DMS153 (cell line): ENCODE results near the gene ABI1.

ENCODE experiments used
- DNase-seq: peaks from one replicate; lab custom pipeline; 2025; lab: John Stamatoyannopoulos, UW

Gene ABI1

DNA sequence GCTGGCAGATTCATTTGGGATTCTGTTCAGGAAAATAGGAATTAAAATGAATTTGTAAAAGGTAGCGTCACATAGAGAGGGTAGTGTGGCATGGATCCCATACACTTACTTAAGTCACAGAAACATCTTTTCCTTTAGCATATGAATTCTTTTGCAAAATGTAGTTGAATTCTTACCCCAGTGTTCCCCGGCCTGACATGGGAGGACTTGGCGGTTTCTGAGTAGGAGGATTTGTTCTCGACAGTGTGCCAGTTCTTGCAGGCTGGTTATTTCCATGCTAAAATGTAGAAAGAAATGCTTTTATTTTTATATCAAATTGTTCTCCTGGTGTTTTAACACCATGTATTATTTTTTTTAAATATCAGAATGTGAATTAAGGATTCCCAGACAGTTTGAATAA lies 90.7 kb downstream of the ABI1 start:
- no peak for DNase-seq

DNA sequence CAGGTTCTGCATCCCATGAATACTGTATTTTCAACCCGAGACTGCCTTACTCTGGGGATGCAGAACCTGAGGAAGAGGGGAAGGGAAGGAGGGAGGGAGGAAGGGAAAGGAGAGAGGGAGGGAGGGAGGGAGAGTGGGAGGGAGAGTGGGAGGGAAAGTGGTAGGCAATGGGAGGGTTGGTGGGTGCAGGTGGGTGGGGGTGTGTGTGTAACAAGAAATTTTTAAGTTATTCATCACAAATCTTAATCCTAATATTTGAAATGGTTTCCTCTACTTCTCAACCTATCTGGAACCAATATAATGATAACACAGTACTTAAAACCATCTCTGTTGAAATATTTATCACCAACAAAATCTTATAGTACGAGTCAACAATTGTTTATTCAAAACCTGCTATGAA lies 95.2 kb downstream of the ABI1 start:
- DNase-seq, result no peak

DNA sequence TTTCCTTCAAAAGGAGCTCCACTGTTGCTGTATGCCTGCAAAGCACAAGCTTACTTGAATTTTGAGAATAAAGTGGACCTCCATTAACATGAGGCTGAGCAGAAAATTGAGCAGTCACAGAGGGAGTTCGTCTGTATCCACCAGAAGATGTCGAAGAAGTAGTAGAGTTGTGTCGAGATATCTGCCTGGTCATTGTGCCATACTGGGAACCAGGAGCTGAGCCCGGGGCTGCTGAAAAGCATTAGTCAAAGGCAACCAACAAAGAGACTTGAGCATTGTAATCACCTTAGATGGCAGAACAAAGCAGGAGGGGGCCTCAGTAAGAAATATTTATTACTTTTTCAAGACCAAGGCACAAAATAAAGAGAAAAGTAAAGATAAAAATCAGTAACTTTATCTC lies 101.8 kb downstream of the ABI1 start:
- DNase-seq, result no peak

DNA sequence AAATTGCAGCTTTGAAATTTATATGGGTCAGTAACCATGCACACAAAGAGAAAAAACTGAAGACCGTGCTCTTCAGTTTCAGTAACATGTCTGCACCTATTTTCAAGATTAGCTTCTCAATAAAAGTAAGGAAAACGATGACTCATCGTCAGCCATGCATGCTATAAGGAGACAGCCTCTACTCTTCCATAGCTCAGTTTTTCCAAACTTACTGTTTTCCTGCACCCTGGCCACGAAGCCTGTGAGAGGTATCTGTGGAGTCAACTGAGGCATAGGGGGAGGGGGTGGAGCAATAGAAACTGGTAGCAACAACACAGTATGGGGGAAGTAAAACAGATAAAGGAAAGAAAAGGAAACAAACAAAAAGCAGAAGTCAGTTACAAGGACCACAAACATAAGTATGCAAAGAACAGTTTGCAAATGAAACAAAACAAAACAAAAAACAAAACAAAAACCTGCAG lies 105.3 kb downstream of the ABI1 start:
- no peak for DNase-seq

DNA sequence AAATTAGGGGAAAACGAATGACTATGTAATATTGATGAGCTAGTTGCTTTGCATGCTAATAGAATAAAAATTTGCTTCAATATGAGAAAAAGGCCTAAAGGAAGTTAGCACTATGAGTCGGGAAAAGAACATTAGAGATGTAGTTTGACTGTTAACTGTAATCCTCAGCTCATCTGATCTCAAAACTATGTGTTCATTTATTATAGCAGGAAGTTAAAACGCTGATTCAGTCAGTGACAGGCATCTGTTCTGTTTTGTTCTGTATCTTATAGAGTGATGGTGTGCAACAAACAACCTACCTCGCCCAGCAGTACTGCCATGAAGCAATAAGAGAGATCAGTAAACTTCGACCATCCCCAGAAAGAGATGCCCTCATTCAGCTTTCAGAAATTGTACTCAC lies 114.7 kb downstream of the ABI1 start:
- DNase-seq, result no peak

DNA sequence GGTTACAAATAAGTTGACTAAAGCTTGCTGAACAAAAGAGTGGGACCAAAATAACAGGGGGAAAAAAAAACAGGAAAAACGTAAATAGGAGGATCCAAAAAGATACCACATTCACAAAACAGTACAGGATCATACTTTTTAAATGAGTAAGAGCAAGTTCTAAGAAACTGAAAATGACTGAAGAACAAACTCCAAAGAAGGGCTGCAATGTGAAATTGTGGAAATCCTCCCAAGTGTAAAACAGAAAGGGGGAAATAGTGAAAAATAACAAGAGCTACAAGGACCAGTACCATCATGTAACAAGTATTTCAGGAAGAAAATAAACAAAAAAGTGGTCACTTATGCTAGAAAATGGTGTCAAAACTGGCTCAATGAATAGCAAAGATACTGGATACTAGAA lies 116.9 kb downstream of the ABI1 start:
- no peak for DNase-seq

DNA sequence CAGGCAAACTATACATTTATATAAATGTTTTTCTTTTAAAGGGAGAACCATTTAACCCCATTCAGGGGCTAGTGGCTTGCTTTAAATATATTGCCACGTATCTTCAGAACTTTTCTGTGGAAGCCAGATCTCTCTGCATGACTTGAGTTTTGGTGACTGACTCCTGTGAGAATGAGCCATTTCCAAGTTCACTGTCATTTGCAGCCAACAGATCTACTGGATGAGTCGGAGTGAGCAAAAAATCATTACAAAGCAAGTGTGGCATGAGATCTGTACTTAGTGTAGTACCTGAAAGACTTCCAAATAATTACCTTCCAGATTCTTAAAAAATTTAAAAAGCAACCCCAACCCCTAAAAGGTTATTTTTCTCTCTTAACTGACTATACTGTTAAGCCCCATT lies 117.7 kb downstream of the ABI1 start:
- no peak for DNase-seq

DNA sequence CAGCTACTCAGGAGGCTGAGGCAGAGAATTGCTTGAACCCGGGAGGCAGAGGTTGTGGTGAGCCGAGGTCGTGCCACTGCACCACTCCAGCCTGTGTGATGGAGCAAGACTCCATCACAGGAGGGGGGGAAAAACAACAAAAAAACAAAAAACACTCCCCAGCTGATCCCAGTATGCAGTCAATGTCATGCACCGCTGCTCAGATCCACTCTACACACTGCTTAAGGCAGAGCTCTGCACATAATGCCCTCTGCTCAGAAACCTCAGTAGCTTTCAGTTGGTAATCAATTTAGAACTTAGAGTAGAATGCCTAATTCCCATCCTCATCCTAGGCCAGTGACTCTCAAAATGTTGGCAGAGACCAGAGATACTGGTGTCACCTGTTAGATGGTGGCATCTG lies 119.4 kb downstream of the ABI1 start:
- no peak for DNase-seq

DNA sequence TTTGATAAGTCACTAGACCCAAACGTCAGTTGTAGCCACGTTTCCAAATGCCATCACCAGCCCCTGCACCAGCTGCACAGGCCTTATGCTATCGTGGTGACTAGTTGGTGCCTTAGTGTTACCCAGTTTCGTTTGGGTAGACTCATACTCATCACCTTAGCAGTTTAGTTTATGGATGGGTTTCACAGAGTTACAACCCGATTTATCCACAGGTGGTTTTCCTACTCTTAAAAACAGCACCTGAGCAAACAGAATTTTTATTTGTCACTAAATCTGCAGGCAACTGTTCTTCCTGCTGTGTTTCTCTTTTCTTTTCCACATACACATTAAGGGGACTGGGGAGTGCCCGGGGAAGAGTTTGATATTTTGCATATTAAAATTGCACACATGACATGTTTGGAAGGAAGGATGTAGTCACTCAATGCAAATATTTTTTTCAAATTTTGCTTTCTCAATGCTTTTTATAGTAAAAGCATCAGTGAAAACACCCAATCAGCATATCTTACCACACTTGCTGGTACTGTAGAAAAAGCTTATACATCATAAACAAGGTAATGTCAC lies 121.6 kb downstream of the ABI1 start:
- peak; percentile 1 for DNase-seq

DNA sequence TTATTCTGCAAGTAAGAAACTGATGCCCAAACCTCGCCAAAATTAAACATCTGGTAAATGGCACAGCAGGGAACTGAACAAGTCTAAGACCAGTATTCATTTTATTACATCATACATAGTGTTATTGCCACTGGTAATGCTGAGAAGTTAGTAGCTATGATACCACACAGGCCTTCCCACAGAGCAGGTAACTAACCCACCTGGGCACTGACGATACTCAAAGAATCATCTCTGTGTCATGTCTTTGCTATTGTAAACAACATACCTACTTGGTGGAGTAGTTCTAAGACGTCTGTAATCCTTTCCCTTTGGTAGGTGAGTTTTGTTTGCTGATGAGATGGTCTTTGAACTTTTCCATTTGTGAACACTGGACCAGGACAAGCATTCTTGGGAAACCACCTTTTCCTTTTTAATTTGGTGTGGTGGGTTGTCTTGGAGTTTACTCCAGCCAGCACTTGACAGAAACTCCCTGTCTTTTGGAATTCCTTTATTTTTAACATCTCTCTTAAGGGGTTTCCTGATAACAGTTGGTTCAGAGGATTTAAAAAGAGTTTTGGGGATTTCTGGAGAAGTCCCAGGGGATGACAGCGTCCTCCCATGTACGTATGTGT lies 122.4 kb downstream of the ABI1 start:
- no peak for DNase-seq

DNA sequence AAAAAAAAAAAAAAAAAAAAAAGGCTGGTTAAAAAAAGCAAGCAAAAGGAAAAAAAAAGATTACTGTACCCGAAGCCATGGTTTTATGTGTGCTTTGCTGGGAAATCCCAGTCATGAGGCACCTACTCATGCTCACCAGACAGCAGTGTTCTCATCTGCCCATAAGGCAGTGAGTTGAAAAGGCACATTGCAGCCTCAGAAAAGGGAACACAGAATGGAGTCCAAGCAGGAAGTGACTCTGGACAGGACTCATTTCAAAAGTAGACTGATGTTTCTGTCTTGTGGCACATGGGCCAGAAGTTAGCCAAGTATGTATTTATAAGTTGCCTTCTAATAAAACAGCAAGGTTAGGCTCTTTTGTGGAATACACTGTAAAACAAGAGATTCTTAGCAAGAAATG lies 123.0 kb downstream of the ABI1 start:
- no peak for DNase-seq

DNA sequence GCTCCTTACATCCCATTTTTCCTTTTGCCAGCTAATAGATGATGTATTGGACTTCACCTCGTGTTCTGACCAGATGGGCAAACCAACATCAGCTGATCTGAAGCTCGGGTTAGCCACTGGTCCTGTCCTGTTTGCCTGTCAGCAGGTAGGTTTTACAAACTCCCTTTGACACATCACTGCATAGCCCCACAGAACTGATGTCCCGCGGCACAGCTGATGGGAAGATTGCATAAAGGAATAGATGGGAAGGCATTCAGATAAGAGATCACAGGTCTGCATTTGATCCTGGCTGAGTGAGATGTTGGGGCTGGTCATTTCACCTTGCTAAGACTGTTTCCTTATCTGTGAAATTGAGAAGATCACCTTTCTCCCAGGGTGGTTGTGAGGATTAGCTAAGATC lies 125.3 kb downstream of the ABI1 start:
- DNase-seq, result no peak

DNA sequence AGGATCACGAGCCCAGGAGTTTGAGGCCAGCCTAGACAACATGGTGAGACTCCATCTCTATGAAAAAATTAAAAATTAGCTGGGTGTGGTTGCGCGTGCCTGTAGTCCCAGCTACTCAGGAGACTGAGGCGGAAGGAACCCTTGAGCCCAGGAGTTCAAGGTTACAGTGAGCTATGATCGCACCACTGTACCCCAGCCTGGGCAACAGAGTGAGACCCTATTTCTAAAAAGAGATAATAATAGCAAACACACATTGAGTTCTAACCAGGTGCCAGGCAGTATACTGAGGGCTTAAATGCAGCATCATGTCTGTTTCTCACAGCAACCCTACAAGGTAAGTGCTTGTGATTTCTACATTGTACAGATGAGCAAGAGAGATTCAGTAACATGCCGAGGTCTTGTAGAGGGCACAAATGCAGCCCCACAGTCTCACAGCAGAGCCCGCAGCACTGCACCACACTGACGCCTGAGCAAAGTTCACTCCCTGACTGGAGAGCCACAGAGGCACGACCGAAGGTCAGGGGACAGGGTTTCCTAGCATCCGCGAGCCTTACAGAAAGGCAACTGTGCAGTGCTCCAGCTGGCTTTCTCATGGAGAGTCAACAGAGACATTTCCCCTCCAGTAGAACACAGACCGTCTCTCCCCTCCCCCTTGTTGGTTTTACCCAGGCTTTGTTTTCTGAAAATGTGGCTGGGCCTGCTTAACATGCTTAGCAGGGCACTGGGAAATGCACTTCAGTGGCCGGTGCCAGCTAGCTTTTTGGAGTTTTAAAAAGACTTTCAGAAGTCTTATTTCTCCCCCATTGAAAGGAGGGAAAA lies 126.8 kb downstream of the ABI1 start:
- DNase-seq, result peak; percentile 41

DNA sequence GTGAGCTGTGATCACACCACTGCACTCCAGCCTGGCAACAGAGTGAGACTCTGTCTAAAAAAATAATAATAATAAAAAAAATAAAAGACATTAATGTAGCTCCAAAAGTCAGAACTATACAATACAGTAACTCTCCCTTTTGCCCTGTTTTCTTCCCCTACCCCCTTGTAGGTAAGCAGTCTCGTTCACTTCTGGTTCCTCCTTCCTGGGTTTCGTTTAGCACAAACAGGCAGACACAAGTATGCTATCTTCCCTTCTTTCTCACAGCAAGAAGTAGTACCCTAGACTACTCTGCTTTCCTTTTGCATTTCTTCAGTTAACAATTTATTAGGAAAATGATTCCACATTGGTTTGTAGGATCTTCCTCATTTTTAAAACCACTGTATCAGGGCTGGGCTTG lies 130.2 kb downstream of the ABI1 start:
- DNase-seq, result no peak

DNA sequence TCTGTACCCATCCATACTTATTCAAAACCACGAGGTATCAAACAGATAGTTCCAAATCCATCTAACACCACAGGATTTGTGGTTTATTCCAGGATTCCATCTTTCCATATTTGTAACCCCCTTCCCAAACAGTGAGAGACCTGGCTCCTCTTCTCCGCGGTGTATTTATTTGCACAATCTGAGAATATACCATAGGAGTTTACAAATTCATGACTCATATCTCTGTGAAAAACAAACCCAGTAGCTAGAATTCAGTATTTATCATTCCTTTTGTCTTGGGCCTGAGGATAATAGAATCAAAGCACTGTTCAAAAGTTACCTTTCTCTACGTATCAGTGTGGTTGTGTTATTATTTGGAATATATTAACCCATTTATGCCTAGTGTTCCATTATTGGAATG lies 131.4 kb downstream of the ABI1 start:
- no peak for DNase-seq

DNA sequence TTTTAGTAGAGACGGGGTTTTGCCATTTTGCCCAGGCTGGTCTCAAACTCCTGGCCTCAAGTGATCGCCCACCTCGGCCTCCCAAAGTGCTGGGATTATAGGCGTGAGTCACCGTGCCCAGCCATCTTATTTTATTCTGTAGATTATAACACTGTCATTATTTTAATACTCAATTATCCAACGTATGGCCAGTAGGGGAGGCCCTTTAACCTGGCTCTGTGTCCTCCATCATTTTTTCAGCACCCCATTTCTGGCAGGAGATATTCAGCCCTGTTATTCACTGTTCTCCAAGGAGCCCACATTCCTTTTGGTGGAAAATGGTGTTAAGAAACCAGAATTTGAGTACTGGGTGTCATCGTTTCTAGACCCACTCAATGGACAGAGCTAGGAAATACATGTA lies 131.8 kb downstream of the ABI1 start:
- DNase-seq, result no peak

DNA sequence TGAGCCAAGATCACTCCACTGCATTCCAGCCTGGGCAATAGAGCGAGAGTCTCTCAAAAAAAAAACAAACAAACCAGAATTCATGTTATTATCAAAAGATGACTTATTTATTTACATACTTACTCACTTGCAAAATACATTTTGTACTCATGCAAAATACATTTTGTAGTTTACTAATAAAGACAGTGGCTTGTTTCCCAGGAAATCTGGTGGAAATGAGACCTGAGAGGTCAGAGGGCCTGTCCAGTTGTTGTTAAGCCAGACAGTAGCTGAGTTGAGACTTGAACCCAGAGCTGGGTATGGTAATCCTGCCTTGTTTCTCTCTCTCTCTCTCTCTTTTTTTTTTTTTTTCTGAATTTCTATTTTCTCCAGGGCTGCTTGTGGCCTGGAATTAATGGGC lies 133.8 kb downstream of the ABI1 start:
- DNase-seq, result no peak

DNA sequence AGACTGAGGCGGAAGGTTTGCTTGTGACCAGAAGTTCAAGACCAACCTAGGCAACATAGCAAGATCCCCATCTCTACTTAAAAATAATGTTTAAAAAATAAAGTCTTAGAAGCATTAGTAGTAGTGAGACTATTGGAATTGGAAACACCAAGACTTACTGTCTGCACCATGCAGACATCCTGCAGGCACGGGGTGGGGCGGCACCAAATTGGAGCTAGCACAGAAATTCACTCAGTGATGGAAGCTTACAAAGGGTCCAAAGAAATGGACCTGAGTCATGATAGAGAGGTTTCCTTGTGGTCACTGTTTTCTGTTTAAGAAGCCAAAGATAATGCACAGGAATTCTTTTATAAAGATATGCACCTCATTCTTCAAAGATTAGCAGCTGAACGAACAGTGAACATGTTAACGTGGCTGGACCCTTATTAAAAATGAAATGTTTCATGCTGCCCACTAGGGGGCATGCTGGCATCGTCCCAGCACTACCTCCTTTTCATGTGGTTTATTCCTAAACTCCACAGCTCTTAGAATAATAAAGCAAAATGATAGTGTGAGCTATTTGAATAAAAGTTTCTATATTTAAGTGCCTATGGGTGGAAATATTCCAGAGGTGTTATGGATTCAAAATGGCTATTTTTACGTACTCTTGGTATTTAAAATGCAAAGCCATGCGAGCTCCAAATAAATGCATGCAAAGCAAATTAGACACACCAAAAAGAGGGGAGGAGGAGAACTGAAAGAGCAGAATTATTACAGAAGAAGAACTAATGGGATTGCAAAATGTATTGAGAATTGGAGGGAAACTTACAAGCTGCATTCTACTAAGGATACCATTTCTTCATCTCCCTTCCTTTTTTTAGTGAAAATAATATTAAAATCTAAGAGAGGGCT lies 134.7 kb downstream of the ABI1 start:
- peak; percentile 0 for DNase-seq

DNA sequence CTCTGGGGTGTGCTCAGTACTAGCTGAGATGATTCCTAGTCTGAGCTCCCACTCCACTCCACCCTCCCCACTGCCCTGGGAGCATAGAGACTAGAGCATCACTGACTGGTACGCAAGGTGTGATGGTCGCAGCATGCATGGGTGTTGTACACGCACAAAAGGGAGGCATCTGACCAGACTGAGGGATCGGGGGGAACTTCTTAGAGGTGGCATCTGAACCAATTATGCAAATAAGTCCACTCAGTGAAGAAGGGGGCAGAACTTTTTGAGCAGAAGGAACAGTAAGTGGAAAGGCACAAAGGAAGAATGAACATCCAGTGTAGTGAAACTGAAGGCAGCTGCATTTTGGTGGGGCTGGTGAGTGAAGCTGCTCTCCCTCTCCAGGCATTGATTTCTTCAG lies 137.7 kb downstream of the ABI1 start:
- no peak for DNase-seq

DNA sequence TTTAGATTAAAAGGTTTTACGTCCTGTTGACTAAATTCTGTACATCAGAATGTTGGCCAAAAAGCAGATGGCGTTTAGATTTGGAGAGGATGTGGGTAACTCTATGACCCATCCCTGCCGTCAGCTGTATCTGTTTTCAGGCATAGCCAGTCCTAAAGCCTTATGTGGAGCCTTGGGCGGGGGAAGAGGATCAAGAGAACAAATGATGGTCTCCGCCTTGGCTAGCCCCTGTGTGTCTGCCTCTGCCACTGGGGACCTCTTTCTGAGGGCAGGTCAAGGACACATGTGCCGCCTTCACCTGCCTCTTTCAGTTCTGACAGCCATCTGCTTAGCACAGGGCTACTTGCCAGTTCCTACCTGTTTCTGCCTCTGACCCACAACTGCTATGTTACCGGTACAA lies 139.2 kb downstream of the ABI1 start:
- no peak for DNase-seq

DNA sequence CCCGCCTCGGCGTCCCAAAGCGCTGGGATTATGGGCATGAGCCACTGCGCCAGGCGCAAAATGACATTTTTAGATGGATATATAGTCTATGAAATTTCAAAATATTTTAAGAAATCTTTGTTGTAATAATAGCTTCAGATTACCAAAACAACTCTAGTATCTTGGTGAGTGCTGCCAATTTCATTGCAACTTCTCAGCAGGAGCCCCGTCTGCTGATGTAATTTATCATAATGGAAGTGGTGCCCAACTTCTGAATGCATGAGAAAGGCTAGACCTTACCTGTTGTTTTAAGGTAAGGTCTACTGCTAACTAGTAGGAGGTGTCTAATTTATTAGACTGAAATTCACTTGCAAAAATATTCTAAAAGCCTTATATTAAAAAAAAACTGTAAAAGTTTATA lies 143.3 kb downstream of the ABI1 start:
- no peak for DNase-seq

DNA sequence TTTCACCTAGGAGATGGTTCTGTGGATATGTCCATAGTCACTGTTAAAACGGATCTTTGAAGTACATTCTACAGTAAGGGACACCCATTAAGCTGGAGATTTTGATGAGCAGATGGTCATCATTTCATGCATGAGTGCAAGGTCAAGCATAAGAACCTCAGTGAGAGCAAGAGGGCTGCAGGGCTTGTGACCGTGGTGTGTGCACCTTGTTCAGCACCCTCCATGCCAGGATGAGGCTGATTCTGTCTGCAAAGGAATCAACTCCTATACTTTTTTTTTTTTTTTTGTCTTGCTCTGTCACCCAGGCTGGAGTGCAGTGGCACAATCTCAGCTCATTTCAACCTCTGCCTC lies 145.6 kb downstream of the ABI1 start:
- no peak for DNase-seq
